Measurements from ENCODE around the gene TCAP.
"Not testable (repeated sequence)": the region's sequence is repeated elsewhere in the genome, so short reads cannot be mapped to it uniquely, and the experiment has no call there.

TCAP gene

GRCh38 chr17:39684369-39685192, 19.4 kb downstream of the TCAP start:
- DNase-seq, result no peak

- no peak for DNase-seq
These were observed 22.0 kb downstream of the TCAP start for GRCh38 chr17:39687101-39687545.

DNA sequence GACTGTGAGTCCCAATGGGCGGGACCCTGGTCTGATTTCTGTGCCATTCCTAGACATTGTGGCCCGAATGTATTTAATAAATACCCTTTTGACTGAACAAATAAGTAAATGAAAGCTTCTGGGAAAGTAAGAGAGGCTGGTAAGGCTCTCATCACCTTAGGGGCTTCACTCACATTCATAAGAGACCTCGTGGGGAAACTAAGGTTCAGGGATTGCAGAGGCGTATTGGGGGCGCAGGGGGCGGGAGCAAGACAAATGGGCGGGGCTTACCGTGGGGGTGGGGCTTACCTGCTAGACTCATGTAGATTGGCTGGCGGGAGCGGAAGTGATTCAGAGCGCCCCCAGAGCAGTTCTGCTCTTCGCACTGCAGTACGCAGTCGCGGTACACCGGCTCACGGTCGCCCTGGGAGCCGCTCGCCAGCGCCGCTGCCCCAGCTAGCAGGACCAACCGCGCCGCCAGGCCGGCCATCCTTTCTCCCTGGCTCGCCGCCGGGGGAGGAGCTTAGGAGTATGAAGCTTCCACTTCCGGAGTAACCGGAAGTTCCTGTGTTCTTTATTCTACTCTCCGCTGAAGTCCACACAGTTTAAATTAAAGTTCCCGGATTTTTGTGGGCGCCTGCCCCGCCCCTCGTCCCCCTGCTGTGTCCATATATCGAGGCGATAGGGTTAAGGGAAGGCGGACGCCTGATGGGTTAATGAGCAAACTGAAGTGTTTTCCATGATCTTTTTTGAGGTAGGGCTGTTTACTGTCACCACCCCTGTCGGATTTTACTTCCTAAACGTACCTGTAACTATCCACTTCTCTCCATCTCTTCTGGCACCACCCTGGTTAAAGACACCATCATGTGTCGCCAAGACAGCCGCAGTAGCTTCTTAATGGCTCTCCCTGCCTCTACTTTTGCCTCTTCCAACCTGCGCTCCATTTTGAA, 22.7 kb downstream of the TCAP start, which contains the start of gene PGAP3:
Gene PGAP3, minus strand, starts transcription at position 512 of the 929 bp plus-strand sequence. Its CDS starts 43 bp downstream, at position 469.
- DNase-seq, result peak; percentile 76

DNA sequence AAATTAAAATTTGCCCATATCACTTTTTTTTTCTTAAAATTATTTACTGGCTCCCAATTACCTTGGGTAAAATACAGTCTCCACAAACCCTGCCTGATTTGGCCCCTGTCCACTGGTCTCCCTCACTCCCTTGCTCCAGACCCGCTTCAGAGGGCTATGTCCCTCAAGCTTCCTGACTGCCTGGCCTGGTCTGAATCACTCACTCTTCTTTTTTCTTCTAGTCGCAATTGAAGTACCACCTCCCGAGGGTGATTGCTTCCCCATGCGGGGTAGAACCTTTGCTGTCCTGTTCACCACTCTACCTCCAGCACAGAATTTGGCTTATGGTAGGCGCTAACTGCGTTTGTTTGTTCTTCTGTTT, 23.3 kb downstream of the TCAP start:
- DNase-seq, result no peak

GRCh38 chr17:39688945-39689344, 23.8 kb downstream of the TCAP start:
- no peak for DNase-seq

DNA sequence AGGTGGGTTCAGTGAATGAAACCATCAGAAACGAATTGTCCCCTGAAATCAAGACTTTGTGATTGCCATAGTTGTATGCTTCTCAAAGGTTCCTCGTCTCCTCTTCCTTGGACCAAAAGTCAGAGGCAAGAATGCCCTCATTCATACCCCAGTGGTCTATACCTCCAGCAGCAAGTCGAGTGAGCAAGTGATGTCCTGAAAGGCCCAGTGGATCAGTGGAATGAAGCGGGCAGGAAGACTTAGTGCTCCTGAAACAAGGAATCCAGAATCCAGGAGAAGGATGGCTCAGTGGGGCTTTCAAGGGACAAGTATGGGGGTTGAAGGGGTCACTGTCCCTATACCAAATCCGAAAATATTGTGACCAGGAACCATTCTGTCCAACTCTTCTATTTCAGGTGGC, 29.4 kb downstream of the TCAP start:
- no peak for DNase-seq

DNA sequence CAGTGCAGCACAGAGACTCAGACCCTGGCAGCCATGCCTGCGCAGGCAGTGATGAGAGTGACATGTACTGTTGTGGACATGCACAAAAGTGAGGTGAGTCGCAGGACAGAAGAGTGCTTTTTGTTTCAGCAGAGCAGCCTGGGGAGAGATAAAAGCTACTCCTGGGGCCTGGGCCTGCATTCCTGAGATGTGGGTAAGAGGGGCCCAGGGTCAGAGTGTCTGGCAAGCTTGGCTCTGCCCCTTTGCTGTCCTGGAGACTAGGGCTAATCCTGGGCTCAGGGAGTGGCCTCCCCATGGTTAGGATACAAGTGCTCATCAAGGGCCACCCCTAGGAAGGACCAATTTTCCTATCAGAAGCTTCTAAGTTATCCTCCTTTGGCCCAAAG, 29.9 kb downstream of the TCAP start:
- no peak for DNase-seq

DNA sequence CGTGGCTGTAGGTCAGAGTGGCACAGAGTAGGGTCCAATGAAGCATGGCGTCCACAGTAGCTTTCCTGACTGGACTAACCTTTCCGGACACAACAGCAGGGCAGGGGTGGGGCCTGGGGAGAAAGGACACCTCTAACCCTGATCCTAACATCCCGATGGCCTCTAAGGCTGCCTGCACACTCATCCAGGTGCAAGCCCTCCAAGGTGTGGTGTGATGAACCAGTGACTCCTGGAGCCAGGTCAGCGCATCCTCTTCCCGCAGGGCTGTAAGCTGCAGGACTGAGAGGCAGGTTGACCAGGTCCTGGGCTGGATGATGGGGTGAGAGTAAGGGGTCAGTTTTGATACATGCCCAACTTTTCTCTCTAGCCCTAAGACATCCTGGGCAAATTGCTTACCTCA, 31.6 kb downstream of the TCAP start:
- DNase-seq, result no peak

DNA sequence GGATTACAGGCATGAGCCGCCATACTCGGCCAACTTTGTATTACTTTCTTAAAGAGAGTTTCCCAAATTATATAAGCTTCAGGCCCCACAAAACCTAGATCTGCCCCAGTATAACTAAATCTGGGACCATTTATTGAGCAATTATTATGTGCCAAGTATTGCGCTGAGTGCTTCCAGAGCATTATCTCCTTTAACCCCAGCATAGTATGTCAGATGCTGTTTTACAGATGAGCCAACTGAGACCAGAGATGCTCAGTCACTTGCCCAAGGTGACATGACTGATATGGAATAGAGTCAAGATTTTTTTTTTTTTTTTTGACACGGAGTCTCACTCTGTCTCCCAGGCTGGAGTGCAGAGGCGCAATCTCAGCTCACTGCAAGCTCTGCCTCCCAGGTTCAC, 32.8 kb downstream of the TCAP start:
- no peak for DNase-seq

DNA sequence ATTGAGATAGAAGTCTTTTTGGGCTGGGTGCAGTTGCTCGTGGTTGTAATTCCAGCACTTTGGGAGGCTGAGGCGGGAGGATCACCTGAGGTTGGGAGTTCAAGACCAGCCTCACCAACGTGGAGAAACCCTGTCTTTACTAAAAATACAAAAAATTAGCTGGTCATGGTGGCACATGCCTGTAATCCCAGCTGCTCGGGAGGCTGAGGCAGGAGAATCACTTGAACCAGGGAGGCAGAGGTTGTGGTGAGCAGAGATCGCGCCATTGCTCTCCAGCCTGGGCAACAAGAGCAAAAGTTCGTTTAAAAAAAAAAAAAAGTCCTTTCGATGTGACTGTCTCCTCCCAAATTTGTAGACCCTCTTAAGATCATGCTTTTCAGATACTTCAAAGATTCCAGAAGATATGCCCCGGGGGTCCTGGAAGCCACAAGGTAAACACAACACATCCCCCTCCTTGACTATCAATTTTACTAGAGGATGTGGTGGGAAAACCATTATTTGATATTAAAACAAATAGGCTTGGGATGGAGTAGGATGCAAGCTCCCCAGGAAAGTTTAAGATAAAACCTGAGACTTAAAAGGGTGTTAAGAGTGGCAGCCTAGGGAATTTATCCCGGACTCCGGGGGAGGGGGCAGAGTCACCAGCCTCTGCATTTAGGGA, 34.1 kb downstream of the TCAP start:
- not testable (repeated sequence) for DNase-seq

DNA sequence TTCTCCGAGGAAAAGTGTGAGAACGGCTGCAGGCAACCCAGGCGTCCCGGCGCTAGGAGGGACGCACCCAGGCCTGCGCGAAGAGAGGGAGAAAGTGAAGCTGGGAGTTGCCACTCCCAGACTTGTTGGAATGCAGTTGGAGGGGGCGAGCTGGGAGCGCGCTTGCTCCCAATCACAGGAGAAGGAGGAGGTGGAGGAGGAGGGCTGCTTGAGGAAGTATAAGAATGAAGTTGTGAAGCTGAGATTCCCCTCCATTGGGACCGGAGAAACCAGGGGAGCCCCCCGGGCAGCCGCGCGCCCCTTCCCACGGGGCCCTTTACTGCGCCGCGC, 34.6 kb downstream of the TCAP start, which contains the start of gene ERBB2:
Gene ERBB2, plus strand, starts transcription at position 247 of the 330 bp plus-strand sequence. CDS start 175 bp downstream, outside the sequence.
- DNase-seq, result no peak

DNA sequence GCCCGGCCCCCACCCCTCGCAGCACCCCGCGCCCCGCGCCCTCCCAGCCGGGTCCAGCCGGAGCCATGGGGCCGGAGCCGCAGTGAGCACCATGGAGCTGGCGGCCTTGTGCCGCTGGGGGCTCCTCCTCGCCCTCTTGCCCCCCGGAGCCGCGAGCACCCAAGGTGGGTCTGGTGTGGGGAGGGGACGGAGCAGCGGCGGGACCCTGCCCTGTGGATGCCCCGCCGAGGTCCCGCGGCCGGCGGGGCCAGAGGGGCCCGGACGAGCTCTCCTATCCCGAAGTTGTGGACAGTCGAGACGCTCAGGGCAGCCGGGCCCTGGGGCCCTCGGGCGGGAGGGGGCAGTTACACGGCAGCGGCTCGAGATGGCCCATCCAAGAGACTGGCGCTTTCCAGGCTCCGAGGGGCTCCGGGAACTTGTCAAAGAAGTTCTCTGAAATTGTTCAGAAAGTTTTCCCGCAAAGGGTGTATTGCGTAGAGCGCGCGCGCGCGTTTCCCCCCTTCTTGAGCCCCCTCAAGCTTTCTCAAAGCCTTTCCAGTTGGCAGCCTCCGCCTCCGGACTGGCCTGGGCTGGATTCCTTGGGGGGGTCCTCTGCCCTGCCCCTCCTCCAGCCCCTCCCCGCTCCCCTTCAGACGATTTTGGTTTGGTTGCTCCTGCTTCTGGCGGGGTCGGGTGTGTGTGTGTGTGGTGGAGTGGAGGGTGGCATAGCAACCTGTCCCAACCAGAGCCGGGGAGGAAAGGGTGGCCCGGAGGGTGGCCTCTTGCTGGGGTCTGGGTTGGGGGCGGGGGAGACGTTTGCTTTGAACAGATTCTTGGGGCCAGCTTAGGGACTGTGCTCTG, 35.2 kb downstream of the TCAP start:
- DNase-seq, result no peak

DNA sequence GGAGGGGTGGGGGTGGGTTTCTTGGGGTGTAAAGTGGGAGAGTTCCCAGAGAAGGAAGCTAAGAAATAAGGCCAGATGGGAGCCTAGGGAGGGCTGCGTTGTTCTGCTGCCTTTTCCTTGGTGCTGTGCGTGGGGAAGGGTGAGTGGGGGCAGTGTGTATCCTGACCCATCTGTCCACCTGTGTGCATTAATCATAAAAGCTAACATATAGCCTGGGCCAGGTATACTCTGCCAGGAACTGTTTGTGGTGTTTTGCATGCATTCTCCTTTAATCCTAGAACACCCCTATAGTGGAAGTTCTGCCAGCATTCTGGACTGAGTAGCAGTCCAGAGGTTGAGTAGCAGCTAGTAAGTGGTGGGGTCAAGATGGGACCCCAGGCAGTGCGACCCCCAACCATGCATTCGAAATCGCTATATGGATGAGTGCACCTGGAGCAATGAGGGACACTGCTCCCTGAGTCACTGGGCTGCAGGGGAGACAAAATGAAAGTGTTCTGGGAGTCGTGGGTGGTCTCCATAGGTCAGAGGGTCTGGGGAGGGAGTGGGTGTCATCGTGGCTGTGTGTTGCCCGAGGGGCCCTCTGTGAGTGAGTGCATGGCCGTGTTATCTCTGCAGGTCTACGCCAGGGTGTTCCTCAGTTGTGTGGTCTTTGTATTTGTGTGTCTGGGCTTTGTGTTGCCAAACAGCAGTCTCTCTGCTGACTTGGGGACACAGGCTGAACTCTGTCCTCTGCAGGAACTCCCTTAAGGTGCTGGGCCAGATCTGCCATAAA, 36.0 kb downstream of the TCAP start:
- no peak for DNase-seq

DNA sequence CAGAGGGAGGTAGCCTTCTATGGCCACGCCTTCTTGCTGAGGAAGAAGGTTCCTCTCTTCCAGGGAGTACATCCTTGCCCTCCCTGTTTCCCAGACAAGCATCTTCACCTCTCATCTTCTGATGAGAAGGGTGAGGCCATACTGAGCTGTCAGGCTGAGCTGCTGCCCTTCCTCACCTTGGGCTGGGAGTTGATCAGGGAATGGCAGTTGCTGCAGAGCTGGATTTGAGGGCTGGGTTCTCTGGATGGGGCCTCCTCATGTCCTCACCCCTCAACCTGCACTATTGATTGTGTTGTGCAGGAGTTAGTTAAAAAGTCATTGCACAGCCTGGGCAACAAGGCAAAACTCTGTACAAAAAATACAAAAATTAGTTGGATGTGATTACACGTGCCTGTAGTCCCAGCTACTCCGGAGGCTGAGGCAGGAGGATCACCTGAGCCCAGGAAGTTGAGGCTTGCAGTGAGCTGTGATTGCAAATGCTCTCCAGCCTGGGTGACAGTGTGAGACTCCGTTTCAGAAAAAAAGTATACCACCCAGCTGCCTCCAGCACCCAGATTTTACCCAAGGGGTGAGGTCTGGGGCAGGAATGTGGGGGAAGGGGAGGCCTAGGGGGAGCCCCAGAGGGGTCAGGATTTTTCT, 36.8 kb downstream of the TCAP start:
- DNase-seq, result no peak

DNA sequence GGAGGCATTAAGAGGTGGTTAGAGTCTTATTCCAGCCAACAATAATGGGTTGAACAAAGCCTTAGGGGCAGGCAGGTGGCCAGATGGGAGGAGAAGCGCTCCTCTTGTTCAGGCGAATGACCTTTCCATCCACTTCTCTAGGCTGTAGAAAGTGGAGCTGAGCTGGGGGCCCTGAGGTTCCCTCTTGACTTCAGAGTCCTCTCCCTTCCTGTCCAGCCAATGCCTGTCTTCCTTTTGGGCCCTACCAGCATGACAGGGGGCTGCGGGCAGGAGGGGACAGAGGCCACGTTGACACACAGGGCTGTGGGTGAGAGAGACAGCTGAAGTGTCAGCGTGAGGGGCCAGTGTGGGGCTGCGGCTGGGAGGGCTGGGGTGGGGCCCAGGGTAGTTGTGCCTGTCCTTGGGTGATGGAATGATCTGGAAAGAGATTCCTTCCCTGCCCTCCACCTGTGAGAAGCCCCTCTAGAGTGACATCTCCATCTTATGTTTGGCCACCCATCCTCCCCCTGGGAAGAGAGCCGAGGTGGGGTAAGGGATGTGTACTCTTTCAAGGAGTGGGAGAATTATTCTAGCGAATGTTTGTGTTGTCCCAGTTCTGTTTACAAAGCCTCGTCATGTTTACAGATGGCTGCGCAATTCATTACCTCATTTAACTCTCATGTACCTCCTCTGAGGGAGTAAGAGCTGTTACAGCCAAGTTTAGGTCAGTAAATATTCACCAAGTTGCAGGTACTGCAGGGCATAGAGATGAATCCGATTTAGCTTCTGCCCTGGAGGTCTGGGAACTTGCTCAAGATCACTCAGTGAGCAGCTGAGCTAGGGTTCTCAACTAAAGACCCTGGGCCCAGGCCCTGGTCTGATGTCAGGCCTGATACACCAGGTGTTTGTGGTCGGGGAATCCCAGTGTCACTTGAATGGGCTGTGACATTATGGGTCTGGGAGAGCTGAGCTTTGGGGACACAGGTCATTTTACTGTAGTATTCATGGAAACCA, 38.0 kb downstream of the TCAP start:
- no peak for DNase-seq

- no peak for DNase-seq
These were observed 38.8 kb downstream of the TCAP start for GRCh38 chr17:39703913-39704312.

GRCh38 chr17:39704821-39705551, 39.8 kb downstream of the TCAP start:
- no peak for DNase-seq

- no peak for DNase-seq
These were observed 40.7 kb downstream of the TCAP start for GRCh38 chr17:39705786-39706348.

- DNase-seq, result no peak
These were observed 41.2 kb downstream of the TCAP start for GRCh38 chr17:39706383-39706782.

Data from activated CD4-positive, alpha-beta T cell treated with anti-CD3 and anti-CD28 coated beads, Interleukin-2, amount 50 U/mL, for 1 hour (primary cell).